GM12878 (cell line): ENCODE data around the gene LSM10. TPM values are rescaled to one million over a fixed set of nuclear protein-coding genes. Genes with fewer than 3 reads are reported as not detected.

Experiments
- ATAC-seq: fragments of 200-7000 bp; cut with Tn5 transposase; 3 replicates; pipeline ENCODE4 v1.9.1; 2020; ENCODE audit warnings: mild to moderate bottlenecking, moderate library complexity
- BruUV-seq: library from RNA; stranded (reverse); fragments of 400-500 nt; replicated peaks from 2 replicates; lab custom pipeline; 2021; lab: Mats Ljungman, UMichigan
- CTCF ChIA-PET: fragments of 300-600 bp; sonication (Branson Sonifier 250); formaldehyde crosslinking; extraction: SDS; loops from one replicate; lab custom pipeline; 2021; ENCODE audit warnings: inconsistent platforms; lab: Yijun Ruan, JAX
- POLR2A ChIA-PET: fragments of 350-600 bp; formaldehyde crosslinking; extraction: SDS; loops from one replicate; lab custom pipeline; 2021; ENCODE audit warnings: inconsistent platforms; lab: Charles Lee
- RAD21 ChIA-PET: fragments of 300-600 bp; sonication (Branson Sonifier 250); formaldehyde crosslinking; loops from one replicate; lab custom pipeline; 2023; ENCODE audit warnings: antibody characterized with exemption; ENCODE audit not compliant: unreplicated experiment; lab: Charles Lee
- SMC1A ChIA-PET: fragments of 300-600 bp; sonication (Branson Sonifier 250); formaldehyde crosslinking; loops from one replicate; lab custom pipeline; 2023; ENCODE audit not compliant: unreplicated experiment, uncharacterized antibody; lab: Charles Lee
- DNase-seq: peaks from one replicate; pipeline ENCODE4 v3.0.0-alpha.2; 2011; ENCODE audit warnings: low read depth, low spot score
- FAIRE-seq: peaks from 3 replicates; lab custom pipeline; 2011; peaks lifted over from hg19 to GRCh38; lab: Jason Lieb, UNC
- H2AFZ ChIP-seq: 2 replicates; pipeline ENCODE4 v1.6.0; 2011; ENCODE audit warnings: low read depth, low read length, control low read depth; ENCODE audit not compliant: control insufficient read depth
- H3K27ac ChIP-seq: 2 replicates; pipeline ENCODE4 v1.5.1; 2011; ENCODE audit warnings: control low read depth; ENCODE audit not compliant: control insufficient read depth, insufficient read depth
- H3K27me3 ChIP-seq, 2 experiments: replicated peaks in 1 of 2; 2 replicates each; pipeline versions ENCODE4 v1.6.0 to v1.6.1; 2011; ENCODE audit warnings: low read length in 1 of 2; ENCODE audit not compliant: control insufficient read depth in 2 of 2, insufficient read depth in 2 of 2
- H3K36me3 ChIP-seq, 2 experiments: 2 replicates each; pipeline ENCODE4 v1.5.1; 2011; ENCODE audit warnings: low read length in 1 of 2; ENCODE audit not compliant: control insufficient read depth in 2 of 2, insufficient read depth in 2 of 2
- H3K4me1 ChIP-seq: 2 replicates; pipeline ENCODE4 v1.6.1; 2011; ENCODE audit warnings: mild to moderate bottlenecking, low read length, moderate library complexity, mixed read lengths; ENCODE audit not compliant: control insufficient read depth, insufficient read depth
- H3K4me2 ChIP-seq: 2 replicates; pipeline ENCODE4 v1.6.0; 2011; ENCODE audit warnings: control low read depth; ENCODE audit not compliant: control insufficient read depth, insufficient read depth
- H3K4me3 ChIP-seq: fragments of 200-600 bp; sonication (generic); 2 replicates; pipeline ENCODE4 v1.5.1; 2016
- H3K79me2 ChIP-seq: 2 replicates; pipeline ENCODE4 v1.6.0; 2011; ENCODE audit warnings: low read length; ENCODE audit not compliant: control insufficient read depth, insufficient read depth
- H3K9ac ChIP-seq: 2 replicates; pipeline ENCODE4 v1.8.0; 2011; ENCODE audit warnings: low read length, control low read depth, mixed read lengths; ENCODE audit not compliant: control insufficient read depth, insufficient read depth
- H3K9me3 ChIP-seq: replicated peaks from 3 replicates; pipeline ENCODE4 v1.5.1; 2011; ENCODE audit warnings: mild to moderate bottlenecking, low read length; ENCODE audit not compliant: control insufficient read depth, insufficient read depth
- H4K20me1 ChIP-seq: 2 replicates; pipeline ENCODE4 v1.6.0; 2011; ENCODE audit not compliant: control insufficient read depth, insufficient read depth
- ASH2L ChIP-seq: fragments of 300-600, 200-600 bp; sonication (generic); IDR thresholded peaks from 2 replicates; pipeline ENCODE4 v1.6.1; 2017; ENCODE audit warnings: low read depth, mild to moderate bottlenecking, borderline replicate concordance
- CREB1 ChIP-seq: IDR thresholded peaks from 2 replicates; pipeline ENCODE4 v1.6.1; 2012; ENCODE audit warnings: low read depth, mild to moderate bottlenecking, inconsistent platforms
- DPF2 ChIP-seq: fragments of 450-650 bp; IDR thresholded peaks from 2 replicates; pipeline ENCODE4 v1.6.1; 2017; ENCODE audit warnings: mild to moderate bottlenecking
- RCOR1 ChIP-seq: conservative IDR thresholded peaks from 2 replicates; pipeline ENCODE4 v1.6.1; 2012; ENCODE audit warnings: low read depth, low read length, improper control_type of control experiment
- SUPT20H ChIP-seq: IDR thresholded peaks from 2 replicates; pipeline ENCODE4 v1.6.1; 2011; ENCODE audit warnings: low read depth, mild to moderate bottlenecking, low read length, moderate library complexity, borderline replicate concordance; ENCODE audit not compliant: control insufficient read depth
- ZZZ3 ChIP-seq: IDR thresholded peaks from 2 replicates; pipeline ENCODE4 v1.6.1; 2011; ENCODE audit warnings: low read depth; ENCODE audit not compliant: control insufficient read depth, insufficient read length
- WGBS: methylation state at CpG from one replicate; pipeline ENCODE4 v1.1.6; 2016; ENCODE audit warnings: low lambda C conversion rate; ENCODE audit not compliant: insufficient replicate concordance, insufficient coverage; ENCODE audit errors: missing lambda C conversion rate; 5-methylcytosine and 5-hydroxymethylcytosine counted together
- in situ Hi-C: fragments of 300-500 bp; cut with MboI; formaldehyde crosslinking; loops from 9 replicates; pipeline ENCODE4 v1.14.3; 2018; ENCODE audit warnings: mixed read lengths
- intact Hi-C: fragments of 100-400 bp; cut with micrococcal nuclease; formaldehyde crosslinking; loops from one replicate; pipeline ENCODE4 v1.14.2; 2022; ENCODE audit not compliant: unreplicated experiment
- polyA plus RNA-seq, 11 experiments: library from polyadenylated mRNA; depleted of rRNA in 4 of 11; unstranded in 6 of 11; stranded (reverse) in 5 of 11; fragments of >200 nt; fragmentation: Nextera tagmentation in 4 of 11; fragmentation: Illumina TruSeq in 1 of 11; extraction: Ambion mirVana in 4 of 11; extraction: Trizol in 1 of 11; gene quantifications; 1 replicate in 1 of 11; 2 replicates in 10 of 11; pipeline versions ENCODE4 v1.2.1 to v1.2.3, GENCODE V29; 2011 to 2016; ENCODE audit warnings: inconsistent platforms in 2 of 11, missing spikeins in 2 of 11, low read depth in 1 of 11
- total RNA-seq, 4 experiments: library from RNA; depleted of rRNA in 3 of 4; stranded (reverse); fragments of >200 nt in 3 of 4; fragmentation: Illumina TruSeq in 1 of 4; extraction: Trizol in 1 of 4; gene quantifications; 2 replicates each; pipeline versions ENCODE4 v1.2.1 to v1.2.3, GENCODE V29; 2013 to 2021

Gene LSM10
- total and polyA plus RNA-seq, 10 of the 15 experiments (the other 5 are each of a cell fraction or from before 2014, with no cell fraction given) = 13.1 to 103 (median 57.5) TPM

GRCh38 chr1:36359911-36360550 lies 37.7 kb downstream of the LSM10 start:
- TF ChIP-seq DPF2 (0 out of 2 replicates have a peak, but pooled peaks have one; percentile 30), ASH2L (no peak), CREB1 (0 out of 2 replicates have a peak, but pooled peaks have one; percentile 48), ZZZ3 (no peak), SUPT20H (no peak), RCOR1 (no peak)
- no TSS peak for BruUV-seq
- no peaks in the 10 kb centered on the region for H3K27me3 ChIP-seq
- DNase-seq (no peak), FAIRE-seq (no peak), ATAC-seq (peak; percentile 34; the same call in 2 of the 3 replicates)
- peaks cover 5 to 27% of the 10 kb centered on the region in 2 experiments for H3K36me3 ChIP-seq
- in situ Hi-C loops = no loop called here
- no peak overlapping the region for H3K27ac ChIP-seq
- no peaks in the 10 kb centered on the region; the same call in none of the 2 replicates for H3K79me2 ChIP-seq
- H3K9ac ChIP-seq = no peak overlapping the region
- H4K20me1 ChIP-seq = no peaks in the 10 kb centered on the region
- WGBS = 82% methylated on average over 6 of the region's 6 CpGs
- peaks cover 6% of the 10 kb centered on the region for H3K4me1 ChIP-seq
- H3K4me2 ChIP-seq = no peak overlapping the region
- H2AFZ ChIP-seq = no peak overlapping the region
- no peaks in the 10 kb centered on the region for H3K9me3 ChIP-seq
- H3K4me3 ChIP-seq = no peak overlapping the region
- CTCF ChIA-PET = interaction anchor here (0.6 to 3.3 kb wide), 10 partner anchors 8 to 1089 kb away, joined by 3 to 14 read pairs (median 3); partner anchors contain the start of gene TRAPPC3
- intact Hi-C loops = no loop called here
- POLR2A ChIA-PET = no interaction called here
- SMC1A ChIA-PET = interaction anchor here (0.8 to 3.4 kb wide), 10 partner anchors 9 to 62 kb away, joined by 3 to 10 read pairs (median 4); no protein-coding TSS in a partner anchor
- RAD21 ChIA-PET = interaction anchor here (0.7 to 1.6 kb wide), 4 partner anchors 9 to 62 kb away, joined by 3 to 4 read pairs (median 3); no protein-coding TSS in a partner anchor
